Suprapubic skin (tissue), 3 donors: ENCODE measurements around the gene POLL.

Source experiments
- POLR2A ChIP-seq, 2 donors: fragments of 450-650 bp; IDR thresholded peaks; one replicate each; pipeline ENCODE4 v1.6.1; 2017; ENCODE audit warnings: antibody characterized with exemption in 2 of 2, mild to moderate bottlenecking in 2 of 2, moderate library complexity in 2 of 2
- TF ChIP-seq, protein P1 (sequence below), 2 donors: fragments of 200-600 bp in 1 of 2; fragments of 450-650 bp in 1 of 2; sonication (generic) in 1 of 2; IDR thresholded peaks; one replicate each; pipeline ENCODE4 v1.5.1; 2016 to 2019; ENCODE audit warnings: antibody characterized with exemption in 2 of 2, mild to moderate bottlenecking in 1 of 2, moderate library complexity in 1 of 2

DNA sequence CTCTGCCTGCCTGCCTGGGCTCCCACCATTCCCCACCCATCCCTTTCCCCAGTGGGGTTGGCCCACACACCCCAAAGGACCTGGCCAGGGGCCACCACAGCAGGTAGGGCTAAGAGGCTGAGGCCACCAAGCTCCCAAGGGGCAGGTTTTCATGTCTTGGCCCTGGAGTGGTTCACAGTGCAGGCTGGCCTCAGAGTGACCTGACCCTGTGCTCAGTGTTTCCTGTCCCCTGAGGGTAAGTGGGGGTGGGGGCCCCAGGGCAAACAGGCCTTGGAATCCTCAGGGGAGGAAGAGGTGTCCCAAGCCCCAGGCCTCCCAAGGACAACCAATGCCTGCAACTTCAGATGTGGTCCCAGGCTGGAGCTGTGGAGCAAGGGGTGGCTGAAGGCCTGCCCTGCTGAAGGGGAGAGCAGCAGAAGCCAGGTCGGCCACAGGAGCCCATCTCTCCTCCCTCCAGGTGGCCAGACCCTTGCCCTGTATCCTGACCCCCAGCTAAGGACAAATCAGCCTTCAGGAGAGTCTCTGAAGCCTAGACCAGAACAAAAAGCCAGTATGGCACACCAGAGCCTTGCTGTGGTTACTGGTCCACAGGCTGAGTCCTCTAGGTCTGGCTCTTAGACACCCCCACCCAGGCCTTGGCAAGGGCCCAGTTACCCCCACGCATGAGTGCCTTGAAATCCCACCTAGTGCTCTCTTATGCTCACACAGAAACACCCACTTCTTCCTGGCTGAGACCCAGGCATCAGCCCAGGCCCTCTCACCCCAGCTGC lies 27.6 kb downstream of the POLL start:
- TF ChIP-seq, protein P1, sequence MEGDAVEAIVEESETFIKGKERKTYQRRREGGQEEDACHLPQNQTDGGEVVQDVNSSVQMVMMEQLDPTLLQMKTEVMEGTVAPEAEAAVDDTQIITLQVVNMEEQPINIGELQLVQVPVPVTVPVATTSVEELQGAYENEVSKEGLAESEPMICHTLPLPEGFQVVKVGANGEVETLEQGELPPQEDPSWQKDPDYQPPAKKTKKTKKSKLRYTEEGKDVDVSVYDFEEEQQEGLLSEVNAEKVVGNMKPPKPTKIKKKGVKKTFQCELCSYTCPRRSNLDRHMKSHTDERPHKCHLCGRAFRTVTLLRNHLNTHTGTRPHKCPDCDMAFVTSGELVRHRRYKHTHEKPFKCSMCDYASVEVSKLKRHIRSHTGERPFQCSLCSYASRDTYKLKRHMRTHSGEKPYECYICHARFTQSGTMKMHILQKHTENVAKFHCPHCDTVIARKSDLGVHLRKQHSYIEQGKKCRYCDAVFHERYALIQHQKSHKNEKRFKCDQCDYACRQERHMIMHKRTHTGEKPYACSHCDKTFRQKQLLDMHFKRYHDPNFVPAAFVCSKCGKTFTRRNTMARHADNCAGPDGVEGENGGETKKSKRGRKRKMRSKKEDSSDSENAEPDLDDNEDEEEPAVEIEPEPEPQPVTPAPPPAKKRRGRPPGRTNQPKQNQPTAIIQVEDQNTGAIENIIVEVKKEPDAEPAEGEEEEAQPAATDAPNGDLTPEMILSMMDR (IDR thresholded peaks at IDR 0.05), result no peak
- TF ChIP-seq POLR2A (IDR thresholded peaks at IDR 0.05), result no peak
